Vagina (tissue), 2 donors: ENCODE results near the gene ATAD3B.

Experiments
- CTCF ChIP-seq, 3 experiments: fragments of 450-650 bp in 2 of 3; fragments of 200-600 bp in 1 of 3; sonication (generic) in 1 of 3; IDR thresholded peaks; one replicate each; pipeline ENCODE4 v1.5.1; 2017 to 2019; ENCODE audit warnings: antibody characterized with exemption in 3 of 3, mild to moderate bottlenecking in 2 of 3, moderate library complexity in 2 of 3
- POLR2A ChIP-seq, 2 donors: fragments of 450-650 bp; IDR thresholded peaks; one replicate each; pipeline ENCODE4 v1.6.1; 2017; ENCODE audit warnings: antibody characterized with exemption in 2 of 2, mild to moderate bottlenecking in 2 of 2, moderate library complexity in 2 of 2

DNA sequence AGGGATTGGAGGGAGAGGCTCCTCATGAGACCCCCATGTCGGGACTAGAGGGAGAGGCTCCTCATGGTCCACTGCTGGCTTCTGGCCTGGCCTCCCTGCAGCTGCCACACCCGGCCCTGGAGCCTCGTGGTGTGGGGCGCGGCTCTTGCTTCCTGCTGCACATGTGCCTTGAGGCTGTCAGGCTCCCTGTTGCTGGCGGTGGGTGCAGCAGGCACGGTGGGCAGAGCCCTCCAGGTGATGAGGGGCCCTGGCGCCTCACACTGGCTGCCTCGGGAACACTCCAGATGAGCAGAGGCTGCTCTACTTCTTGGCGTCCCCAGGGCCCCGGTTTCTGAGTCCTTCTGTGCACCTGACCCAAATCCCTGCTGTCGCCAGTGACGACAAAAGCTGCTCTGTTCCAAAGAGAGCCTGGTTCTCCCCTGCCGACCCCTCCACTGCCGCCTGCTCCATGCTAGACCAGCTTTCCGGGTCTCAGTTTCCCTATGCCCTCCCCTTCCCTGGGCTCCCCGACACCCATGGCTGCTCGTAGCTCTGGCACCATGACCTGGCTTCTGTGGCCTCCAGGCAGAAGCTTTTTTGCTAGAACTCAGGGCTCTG, 9.7 kb upstream of the ATAD3B start:
- no peak for TF ChIP-seq POLR2A (IDR thresholded peaks at IDR 0.05)
- TF ChIP-seq CTCF (IDR thresholded peaks at IDR 0.05) = no peak
